GM12892 (cell line): ENCODE measurements around the gene HID1.

Experiments
- DNase-seq: peaks from one replicate; pipeline ENCODE4 v3.0.0; 2011; ENCODE audit not compliant: insufficient read length
- FAIRE-seq: peaks from 2 replicates; lab custom pipeline; 2011; peaks lifted over from hg19 to GRCh38; lab: Jason Lieb, UNC
- POLR2A ChIP-seq: IDR thresholded peaks from 2 replicates; pipeline ENCODE4 v1.6.1; 2011; ENCODE audit warnings: low read depth, low read length, control low read depth
- POLR2AphosphoS5 ChIP-seq: IDR thresholded peaks from 2 replicates; pipeline ENCODE4 v1.6.1; 2011; ENCODE audit warnings: low read depth, low read length, control low read depth
- TAF1 ChIP-seq: IDR thresholded peaks from 2 replicates; pipeline ENCODE4 v1.6.1; 2011; ENCODE audit warnings: low read depth, mild to moderate bottlenecking, control low read depth, low read length, borderline replicate concordance

Gene HID1

DNA sequence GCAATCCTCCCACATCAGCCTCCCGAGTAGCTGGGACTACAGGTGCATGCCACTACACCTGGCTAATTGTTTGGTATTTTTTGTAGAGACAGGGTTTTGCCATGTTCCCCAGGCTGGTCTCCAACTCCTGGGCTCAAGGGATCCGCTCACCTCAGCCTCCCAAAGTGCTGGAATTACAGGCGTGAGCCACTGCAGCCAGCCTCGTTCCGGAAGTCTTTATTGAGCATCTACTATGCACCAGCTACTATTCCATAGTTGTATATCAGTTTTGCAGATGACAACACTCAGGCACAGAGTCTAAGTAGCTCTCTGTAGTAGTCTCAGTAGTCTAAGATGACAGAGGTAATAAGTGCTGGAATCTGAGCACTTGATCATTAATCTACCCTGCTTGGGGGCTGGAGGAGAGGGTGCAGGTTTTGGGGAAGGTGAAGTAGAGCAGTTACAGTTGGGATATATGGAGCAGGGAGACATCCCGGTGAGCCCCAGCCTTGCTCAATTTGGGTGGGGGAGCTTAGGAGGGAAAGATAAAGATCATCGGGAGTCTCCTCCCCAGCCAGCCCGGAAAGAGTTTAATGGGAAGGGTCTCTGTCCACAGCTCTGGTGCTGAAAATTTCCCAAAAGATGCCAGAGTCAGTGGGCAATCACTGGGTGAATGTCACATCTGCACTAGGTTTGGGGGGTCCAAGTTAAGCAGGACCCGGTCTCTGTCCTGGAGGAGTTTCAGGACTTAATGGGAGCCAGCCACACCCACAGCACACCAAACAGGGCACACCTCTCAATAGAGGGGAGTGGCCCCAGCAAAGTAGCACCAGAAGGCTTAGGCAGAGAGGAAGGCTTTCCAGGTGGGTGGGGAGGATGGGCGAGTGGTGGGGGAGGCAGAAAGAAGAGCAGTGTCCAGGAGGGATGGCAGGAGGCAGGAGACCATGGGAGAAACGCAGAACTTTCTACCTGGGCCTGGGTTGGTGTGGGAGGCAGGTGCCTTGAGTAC, 35.2 kb downstream of the HID1 start:
- TF ChIP-seq POLR2A = no peak
- TF ChIP-seq TAF1 = no peak
- TF ChIP-seq POLR2AphosphoS5 = no peak
- DNase-seq (no peak), FAIRE-seq (no peak)

DNA sequence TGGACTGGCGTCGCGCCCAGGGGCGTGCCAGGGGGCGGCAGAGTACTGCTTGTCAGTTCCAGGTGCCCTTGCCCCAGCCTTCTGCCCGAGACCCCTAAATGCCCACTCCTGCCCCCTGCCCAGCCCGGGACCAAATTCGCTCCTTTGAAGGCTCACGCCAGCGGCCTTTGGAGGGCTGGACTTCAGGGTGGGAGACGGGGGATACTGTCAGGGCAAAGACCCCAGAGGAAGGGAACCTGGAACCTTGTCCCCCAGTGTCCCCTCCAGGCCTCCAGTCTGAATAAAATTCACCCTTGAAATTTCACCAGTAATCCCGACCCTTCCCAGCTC, 36.1 kb downstream of the HID1 start:
- FAIRE-seq (no peak), DNase-seq (no peak)
- TF ChIP-seq POLR2AphosphoS5 (no peak), POLR2A (no peak), TAF1 (no peak)

DNA sequence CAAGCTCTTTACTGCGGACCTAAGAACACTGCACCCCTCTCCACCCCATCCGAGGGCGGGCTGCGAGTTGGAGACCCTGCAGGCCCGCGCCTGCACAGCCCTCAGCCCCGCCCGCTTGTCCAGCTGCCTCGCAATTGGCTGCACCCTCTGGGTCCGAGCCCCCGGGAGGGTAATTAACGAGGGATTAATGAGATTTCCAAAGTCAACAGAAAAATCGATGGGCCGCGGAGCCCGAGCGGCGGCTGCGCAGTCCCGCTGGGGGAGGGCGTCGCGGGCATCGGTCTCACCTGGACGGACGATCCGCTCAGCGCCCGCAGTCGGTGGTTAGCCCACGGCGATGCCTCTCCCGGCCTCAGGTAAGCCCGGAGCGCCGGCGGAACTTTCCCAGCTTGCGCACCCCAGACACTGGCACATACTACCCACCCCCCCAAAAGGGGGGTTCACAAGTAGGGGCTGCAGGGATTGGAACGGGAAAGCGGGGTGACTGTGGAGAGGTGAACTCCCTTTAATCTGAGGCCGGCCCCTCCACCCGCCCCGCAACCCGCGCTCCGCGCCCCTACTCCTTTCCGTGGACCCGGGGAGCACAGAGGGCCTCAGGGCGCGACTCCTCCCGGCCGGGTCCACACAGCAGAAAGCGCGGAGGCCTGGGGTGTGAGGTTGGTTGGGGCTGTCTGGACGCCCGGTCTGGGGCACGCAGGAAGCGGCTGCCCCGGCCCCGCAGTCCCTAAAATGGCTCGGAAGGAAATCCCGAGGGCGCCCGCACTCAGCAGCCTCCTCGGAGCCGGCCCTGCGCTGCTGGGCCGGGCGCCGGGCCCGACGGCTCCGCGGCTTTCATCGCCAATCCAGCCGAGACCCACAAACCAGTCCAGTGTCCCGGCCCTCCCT, 36.7 kb downstream of the HID1 start, which contains the start of gene OTOP3:
OTOP3 (plus strand) TSS at position 314 of the 885 bp plus-strand sequence; CDS start at position 338, 24 bp downstream.
- DNase-seq (no peak), FAIRE-seq (no peak)
- TF ChIP-seq POLR2AphosphoS5 (no peak), POLR2A (no peak), TAF1 (no peak)

DNA sequence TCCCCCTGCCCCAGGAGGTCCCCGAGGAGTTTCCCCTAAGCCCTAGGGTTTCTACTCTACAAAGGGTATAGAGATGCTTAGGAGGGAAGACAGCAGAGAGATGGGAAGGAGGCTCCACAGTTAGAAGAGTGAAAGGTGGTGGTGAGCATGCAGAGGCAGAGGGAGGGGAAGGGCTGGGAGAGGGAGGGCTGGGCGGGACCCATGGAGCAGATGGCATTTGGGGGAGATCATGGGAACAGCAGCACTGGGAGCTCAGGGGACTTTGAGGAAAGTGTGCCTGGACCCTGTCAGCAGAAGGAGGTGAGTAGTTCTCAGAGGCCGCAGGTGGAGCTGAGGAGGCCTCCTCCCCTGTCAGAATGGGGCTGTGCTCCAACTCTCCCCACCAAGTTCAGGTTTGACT, 37.5 kb downstream of the HID1 start:
- TF ChIP-seq POLR2AphosphoS5 (no peak), POLR2A (no peak), TAF1 (no peak)
- no peak for DNase-seq
- no peak for FAIRE-seq

- FAIRE-seq (no peak), DNase-seq (no peak)
- TF ChIP-seq TAF1 (no peak), POLR2A (no peak), POLR2AphosphoS5 (no peak)
Observed at GRCh38 chr17:74930535-74931036, 42.0 kb downstream of the HID1 start.

GRCh38 chr17:74928786-74929185, 43.8 kb downstream of the HID1 start:
- FAIRE-seq = no peak
- no peak for DNase-seq
- TF ChIP-seq TAF1 (no peak), POLR2A (no peak), POLR2AphosphoS5 (no peak)

DNA sequence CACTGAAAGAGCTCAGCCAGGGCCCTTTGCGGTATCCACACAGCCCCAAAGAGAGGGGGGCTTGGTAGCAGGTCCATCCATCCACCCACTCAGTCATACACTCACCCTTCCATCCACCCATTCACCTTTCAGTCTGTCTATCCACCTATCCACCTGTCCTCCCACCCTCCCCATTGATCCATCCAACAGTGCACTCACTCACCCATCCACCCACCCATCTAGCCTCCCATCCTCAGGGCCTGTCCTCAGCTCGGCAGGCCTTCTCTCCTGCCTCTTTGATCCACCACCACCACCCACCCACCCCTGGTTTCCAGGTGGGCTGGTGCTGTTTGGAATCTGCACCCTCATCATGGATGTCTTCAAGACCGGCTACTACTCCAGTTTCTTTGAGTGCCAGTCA, 47.3 kb downstream of the HID1 start:
- TF ChIP-seq POLR2AphosphoS5 = no peak
- TF ChIP-seq POLR2A = no peak
- TF ChIP-seq TAF1 = no peak
- FAIRE-seq = no peak
- DNase-seq = no peak

DNA sequence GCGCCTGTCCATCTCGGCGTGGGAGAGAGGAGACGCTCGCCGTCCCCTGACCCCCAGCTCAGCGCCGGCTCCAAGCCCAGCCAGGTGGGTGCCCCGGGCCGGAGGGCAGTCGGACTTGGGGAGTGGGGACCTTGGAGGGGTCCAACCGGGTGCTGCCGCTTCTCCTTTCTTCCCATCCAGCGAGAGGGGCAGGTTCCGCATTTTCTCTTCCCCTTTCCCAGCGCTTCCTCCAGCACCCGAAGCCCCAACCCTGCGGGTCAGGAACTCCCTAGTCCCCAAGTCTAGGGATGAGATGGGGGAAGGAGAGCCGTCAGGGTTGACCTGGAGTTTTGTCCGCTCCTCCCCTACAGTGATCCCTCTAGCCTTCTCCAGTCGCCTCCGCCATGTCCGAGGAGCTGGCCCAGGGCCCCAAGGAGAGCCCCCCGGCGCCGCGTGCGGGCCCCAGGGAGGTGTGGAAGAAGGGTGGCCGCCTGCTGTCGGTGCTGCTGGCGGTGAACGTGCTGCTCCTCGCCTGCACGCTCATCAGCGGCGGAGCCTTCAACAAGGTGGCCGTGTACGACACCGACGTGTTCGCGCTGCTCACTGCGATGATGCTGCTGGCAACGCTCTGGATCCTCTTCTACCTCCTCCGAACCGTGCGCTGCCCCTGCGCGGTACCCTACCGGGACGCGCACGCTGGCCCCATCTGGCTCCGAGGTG, 48.2 kb downstream of the HID1 start, which contains the start of gene OTOP2:
OTOP2 (plus strand) TSS at position 24 of the 699 bp plus-strand sequence; CDS start at position 384, 360 bp downstream.
- TF ChIP-seq POLR2AphosphoS5 (no peak), POLR2A (no peak), TAF1 (no peak)
- FAIRE-seq = no peak
- DNase-seq = no peak

DNA sequence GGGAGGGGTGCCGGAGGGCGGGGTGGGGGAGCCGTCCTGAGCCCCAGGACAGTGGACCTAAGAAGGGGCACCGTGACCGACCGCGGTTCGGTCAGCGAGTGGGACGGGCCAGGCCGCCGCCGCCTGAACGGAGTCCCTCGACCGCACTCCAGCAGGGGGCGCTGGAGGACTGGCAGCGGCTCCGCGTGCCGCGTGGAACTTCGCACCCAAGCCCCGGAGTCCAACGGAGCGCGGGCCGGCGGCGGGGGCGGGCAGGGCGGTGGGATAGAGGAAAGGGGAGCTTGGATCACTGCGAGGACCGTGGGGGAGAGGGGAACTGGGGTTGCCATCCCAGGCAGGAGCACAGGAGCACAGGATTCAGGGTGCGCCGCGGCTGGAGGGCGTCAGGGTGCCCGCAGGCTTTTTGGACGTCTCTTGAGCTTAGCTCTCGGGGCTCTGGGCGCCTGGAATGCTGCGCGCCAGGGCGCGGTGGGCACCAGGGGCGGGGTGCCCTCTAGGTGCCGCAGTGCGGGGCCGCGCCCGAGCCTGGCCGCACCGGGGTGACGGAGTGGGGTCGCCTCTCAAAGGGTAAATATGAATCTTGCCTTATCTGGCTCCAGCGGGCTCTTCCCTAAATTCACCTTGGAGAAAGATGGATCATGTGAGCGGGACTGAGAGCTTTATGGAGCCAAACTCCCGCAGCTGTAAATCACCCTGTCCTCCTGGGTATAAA, 48.9 kb downstream of the HID1 start:
- TF ChIP-seq TAF1 (no peak), POLR2A (no peak), POLR2AphosphoS5 (no peak)
- DNase-seq (peak; percentile 94), FAIRE-seq (no peak)
